22Rv1 (cell line): Measurements from ENCODE around the gene NTN1.

Experiments
- ZFX ChIP-seq: fragments of 450-650 bp; IDR thresholded peaks from 2 replicates; pipeline ENCODE4 v1.6.1; 2017; ENCODE audit warnings: antibody characterized with exemption, borderline replicate concordance
- TF ChIP-seq, protein P1 (sequence below): fragments of 450-650 bp; IDR thresholded peaks from 2 replicates; pipeline ENCODE4 v1.5.1; 2017; ENCODE audit warnings: mild to moderate bottlenecking

DNA sequence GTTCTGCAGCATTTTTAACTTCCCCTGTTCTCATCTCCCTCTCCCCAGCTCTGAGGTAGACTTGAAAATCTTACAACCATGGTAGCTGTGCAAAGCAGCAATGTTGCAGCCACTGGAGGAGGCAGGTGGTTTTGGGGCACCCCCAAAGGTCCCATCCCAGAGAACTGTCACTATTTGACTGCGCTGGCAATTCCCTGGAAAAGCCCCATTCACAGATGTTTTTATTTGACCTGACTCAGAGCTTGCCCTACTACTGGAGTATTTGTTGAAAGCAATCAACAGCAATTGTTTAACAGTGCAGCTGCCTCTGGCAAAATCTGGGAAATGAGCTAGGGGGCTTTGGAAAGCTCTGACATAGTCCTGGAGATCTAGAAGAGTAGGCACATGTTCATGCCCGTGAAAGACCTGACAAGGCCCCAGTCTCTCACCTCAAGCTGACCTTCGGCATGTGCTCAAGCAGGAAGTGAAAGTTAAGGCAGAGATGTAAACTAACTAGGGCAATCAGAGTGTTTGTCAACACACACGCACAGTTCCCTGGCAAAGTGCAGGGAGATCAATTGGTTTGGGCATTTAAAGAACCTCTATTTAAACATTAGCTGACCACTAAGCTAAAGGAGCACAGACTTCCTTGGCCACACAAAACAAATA lies 36.1 kb upstream of the NTN1 start:
- TF ChIP-seq, protein P1, sequence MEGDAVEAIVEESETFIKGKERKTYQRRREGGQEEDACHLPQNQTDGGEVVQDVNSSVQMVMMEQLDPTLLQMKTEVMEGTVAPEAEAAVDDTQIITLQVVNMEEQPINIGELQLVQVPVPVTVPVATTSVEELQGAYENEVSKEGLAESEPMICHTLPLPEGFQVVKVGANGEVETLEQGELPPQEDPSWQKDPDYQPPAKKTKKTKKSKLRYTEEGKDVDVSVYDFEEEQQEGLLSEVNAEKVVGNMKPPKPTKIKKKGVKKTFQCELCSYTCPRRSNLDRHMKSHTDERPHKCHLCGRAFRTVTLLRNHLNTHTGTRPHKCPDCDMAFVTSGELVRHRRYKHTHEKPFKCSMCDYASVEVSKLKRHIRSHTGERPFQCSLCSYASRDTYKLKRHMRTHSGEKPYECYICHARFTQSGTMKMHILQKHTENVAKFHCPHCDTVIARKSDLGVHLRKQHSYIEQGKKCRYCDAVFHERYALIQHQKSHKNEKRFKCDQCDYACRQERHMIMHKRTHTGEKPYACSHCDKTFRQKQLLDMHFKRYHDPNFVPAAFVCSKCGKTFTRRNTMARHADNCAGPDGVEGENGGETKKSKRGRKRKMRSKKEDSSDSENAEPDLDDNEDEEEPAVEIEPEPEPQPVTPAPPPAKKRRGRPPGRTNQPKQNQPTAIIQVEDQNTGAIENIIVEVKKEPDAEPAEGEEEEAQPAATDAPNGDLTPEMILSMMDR = no peak
- TF ChIP-seq ZFX = no peak
